ENCODE results near the gene MYO7B.

The MYO7B gene

DNA sequence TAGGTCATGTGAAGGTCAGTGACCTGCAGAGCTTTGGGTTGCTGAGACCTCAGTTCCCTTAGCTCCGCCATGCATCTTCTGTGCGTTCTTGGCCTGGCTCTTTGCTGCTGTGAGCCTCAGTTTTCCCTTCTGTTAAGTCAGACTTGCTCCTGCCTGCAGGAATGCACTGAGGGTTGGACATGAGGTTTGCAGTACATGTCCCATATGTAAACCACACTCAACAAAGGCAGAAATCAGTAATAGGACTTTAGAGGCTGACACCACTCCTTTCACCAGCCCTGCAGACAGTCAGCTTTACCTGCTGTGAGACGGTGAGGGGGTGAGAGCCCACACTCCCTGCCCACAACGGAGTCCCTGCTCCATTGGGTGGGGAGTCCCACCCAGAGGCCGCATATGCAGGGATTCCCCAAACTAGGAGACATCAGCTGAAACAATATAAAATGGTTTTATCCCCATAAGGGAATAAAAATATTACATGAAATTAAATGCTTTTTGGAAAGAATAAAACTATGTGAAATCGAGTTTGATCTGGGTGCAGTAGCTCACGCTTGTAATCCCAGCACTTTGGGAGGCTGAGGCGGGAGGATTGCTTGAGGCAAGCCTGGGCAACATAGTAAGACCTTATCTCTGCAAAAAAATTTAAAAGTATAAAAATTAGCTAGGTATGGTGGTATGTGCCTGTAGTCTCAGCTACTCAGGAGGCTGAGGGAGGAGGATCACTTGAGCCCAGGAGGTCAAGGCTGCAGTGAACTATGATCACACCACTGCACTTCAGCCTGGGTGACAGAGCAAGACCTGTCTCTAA lies 55.1 kb downstream of the MYO7B start:
- no peak for DNase-seq

DNA sequence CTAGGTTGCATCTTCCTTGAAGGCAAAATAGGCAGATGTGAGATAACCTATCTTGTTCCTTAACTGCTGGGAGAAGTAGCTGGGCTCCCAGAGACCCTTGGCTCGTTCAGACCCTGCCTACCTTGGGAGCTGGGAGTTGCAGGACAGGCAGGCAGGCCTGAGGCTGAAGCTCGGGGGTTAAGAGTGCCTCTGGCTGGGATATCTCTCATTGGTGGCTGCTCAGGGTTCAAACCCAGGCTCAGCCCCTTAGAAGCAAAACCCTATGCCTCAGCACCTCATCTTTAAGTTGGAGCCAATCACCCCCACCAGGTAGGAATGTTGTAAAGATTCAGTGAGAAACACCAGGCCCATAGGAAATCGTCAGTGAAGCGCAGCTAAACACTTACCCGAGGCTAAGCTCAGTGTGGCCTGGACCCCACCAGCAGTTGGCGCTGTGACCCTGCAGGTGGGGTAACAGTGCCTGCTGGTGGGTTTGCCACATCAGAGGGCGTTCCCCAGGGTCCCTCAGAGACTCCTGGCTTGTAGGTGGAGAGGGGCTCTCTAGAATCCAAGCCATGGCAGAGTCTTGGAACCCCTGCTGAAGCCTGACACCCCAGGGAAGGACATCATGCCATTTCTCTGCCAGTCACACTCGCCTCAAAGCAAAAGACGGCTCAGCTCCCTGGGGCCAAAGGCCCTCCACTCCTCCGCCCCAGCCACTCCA lies 55.9 kb downstream of the MYO7B start:
- DNase-seq: peak; percentile 63

DNA sequence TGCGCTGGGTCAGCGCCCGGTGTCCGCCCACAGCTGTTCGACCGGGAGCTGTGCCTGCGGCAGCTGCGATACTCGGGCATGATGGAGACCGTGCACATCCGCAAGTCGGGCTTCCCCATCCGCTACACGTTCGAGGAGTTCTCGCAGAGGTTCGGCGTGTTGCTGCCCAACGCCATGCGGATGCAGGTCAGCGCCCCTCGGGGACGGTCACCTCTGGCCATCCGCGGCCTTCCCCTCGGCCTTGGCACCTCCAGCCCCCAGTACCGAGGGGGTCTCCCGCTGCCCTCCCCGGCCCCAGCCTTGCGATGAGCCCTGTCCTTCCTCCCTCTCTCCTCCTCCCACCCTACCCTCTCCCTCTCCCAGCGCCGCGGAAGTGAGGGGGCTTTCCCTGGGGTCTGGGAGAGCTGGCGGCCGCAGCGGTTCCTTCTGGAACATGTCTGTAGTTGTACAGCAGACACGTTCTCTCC lies 57.3 kb downstream of the MYO7B start:
- no peak for DNase-seq

DNA sequence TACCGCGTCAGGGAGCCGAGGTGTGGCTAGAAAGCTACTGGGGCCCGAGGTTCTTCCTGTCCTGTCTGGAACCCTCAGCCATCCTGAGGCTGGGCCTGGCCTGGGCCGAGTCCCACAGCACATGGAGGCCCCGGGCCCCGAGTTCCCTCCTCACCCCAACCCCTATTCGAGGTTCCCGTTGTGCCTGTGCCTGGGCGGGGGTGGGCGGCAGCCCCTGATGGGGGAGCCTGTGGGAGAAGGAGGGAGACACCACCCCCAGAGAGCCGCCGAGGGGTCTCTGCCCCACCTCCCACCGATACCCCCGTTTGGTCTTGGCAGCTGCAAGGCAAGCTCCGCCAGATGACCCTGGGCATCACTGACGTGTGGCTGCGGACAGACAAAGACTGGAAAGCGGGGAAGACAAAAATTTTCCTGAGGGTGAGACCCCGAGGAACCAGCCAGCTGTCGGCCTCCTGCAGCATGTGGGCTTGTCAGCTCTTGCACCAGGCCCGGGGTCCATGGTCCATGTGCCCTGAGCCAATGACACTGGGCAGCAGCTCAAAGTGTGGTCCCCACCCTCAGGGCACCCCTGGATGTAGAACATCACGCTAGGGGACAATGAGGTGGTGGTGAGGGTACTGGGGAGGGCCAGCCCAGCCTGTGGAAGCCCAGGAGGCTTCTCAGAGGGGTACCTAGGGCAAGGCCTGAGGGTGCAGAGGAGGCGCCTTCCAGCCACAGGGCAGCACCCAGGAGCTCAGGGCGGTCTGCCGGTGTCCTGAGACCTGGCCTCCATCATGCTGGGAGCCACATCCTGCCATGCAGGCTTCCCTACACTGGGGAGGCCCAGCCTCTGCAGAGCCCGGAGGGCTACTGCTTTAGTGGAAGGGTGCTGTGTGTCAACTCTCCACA lies 58.0 kb downstream of the MYO7B start:
- DNase-seq: no peak

DNA sequence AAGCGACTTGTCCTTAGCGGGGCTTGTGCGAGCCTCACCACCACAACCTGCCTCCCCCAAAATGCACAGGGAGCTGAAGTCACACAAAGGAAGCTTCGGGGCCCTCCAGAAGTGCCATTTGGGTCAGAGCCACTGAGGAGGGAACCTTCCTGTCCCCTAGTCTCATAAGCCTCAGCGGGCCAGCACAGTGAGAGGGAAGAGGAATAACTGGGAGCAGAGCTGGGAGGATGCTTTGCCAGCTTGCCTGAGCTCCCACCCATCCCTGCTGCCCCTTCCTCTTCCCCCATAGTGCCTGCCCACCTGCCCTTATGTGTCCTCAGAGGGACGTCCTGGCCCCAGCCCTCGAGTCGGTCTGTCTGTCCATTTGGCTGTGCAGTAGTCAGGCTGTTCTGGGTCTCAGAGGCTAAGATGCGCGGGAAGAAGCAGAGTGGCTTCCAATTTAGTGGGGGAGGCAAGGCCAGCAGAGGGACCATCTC lies 58.7 kb downstream of the MYO7B start:
- DNase-seq: no peak

DNA sequence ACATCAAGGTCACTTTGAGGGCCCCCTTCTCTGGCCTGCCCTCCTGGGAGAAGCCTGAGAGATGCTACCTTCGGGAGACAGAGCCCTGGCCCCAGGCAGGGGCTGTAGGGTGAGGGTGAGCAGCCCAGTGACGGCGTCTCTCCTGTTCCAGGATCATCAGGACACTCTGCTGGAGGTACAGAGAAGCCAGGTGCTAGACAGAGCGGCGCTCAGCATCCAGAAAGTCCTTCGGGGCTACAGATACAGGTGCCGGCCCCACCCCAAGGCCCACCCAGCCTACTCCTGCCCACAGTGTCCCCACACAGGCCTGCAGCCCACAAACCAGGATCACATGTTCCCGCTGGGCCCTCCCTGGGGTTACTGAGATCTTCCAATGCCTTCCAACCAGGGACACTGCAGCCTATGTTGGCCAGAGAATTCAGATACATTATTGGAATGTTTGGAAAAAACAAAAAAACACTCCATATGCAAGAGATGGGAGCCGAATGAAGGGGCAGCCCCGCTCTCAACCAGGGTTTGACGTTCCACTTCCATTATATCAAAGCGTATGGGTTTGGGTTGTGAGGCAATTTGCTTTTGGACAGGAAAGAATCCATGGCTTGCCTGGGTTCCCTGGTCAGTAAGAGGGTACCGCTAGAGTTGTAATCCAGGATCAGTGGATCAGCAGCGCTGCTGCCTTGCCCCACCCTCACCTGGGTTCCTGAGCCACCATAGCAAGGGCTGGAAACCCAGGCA lies 61.0 kb downstream of the MYO7B start:
- no peak for DNase-seq

DNA sequence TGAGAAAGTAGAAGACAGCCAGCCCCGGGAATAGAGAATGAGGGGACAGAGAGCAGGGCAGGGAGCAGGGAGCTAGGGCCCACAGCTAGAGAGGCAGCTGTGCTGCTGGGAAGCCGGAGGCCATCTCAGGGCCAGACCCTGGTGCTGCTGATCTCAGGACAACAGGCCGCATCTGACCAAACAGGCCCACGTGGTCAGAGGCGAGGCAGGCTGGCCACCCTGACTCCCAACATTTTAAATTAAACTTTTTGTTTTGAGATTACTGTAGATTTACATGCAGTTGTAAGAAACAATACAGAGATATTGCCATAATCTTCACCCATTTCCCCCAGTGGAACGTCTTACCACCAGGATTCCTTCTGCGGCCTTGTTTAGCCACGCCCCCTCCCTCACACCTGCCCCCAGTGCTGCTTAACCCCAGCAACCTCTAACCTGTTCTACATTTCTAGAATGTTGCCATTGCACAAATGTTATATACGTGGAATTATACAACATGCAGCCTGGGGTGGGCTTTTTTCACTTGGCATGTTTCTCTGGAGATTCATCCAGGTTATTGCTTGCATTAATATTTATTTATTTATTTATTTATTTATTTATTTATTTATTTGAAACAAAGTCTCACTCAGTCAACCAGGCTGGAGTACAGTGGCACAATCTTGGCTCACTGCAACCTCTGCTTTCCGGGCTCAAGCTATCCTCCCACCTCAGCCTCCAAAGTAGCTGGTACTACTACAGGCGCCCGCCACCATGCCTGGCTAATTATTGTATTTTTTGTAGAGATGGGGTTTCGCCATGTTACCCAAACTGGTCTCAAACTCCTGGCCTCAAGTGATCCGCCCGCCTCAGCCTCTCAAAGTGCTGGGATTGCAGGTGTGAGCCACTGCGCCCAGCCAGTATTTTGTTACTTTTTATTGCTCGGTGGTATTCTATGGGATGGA lies 61.8 kb downstream of the MYO7B start:
- DNase-seq: no peak

DNA sequence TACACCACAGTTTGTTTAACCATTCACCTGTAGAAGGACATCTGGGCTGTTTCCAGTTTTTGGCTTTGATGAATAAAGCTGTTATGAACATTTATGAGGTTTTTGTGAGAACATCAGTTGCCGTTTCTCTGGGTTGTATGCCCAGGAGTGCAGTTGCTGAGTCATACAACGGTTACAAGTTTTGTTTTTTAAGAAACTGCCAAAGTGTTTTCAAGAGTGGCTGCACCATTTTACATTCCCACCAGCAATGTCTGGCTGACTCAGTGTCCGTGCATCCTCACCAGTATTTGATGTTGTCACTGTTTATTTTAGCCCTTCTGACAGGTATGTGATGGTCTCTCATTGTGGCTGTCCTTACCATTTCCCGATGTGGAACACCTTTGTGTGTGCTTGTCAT lies 62.5 kb downstream of the MYO7B start:
- peak; percentile 77 for DNase-seq

DNA sequence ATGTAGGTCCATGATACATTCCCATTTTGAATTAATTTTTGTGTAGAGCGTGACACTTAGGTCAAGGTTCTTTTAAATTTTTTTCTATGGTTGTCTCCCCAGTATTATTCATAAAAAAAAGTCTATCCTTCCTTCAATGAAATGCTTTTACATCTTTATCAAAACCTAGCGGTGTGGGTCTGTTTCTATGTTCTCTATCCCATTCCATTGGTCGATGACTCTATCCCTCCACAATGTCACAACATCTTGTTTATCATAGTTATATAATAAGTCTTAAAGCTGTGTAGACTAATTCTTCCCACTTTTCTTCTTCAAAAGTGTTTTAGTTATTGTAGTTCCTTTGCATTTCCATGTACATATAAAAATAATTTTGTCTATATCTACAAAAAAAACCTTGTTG lies 63.2 kb downstream of the MYO7B start:
- peak; percentile 64 for DNase-seq

DNA sequence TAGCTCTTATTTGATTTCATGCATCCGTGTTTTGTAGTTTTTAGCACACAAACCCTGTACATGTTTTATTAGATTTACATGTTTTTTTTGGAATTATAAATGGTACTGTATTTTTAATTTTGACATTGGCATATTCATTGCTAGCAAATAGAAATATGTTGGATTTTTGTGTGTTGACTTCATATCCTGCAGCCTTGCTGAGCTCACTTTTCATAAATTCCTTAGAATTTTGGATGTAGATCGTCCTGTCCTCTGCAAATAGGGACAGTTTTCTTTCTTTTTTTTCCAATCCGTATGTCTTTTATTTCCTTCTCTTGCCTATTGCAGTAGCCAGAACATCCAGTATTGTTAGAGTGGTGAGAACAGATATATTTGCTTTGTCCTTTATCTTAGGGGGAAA lies 63.7 kb downstream of the MYO7B start:
- peak; percentile 67 for DNase-seq

DNA sequence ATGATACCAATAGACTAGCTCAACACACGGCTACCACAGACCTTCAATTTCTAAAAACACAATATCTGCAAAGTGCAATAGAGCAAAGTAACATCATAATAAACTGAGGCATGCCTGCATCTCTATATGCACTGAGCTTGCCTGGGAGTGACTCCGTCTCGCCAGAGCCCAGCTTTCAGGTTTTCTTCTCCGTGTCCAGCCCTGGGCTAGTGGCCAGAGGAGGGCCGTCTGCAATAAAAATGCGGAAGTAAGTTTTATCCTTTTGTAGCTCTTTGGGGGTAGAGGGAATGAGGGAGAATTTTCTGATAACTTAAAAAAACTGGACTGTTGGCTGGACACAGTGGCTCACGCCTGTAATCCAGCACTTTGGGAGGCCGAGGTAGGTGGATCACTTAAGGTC lies 69.5 kb downstream of the MYO7B start:
- no peak for DNase-seq

DNA sequence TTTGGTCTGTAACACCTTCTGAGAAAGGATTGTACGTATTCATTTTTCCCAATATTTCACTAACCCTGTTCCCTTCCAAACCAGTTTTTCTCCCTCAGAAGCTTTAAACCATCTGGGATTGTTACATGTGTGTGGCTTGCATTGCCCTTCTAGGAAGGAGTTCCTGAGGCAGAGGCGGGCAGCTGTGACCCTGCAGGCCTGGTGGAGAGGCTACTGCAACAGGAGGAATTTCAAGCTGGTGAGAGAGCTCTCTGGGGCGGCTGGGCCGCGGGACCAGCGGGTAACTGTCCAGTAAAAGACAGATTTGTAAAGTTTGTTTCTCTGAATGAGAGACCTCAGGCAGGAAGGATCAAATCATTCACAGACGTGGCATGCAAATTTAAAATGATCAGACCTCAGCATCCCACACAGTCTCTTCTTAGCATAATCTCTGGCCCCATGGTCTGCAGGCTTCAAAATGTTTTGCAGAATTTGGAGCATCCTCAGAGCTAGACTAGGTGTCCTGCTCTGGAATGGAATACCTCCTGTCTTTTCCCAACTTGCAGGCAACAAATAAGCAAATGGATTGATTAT lies 70.3 kb downstream of the MYO7B start:
- DNase-seq: no peak

DNA sequence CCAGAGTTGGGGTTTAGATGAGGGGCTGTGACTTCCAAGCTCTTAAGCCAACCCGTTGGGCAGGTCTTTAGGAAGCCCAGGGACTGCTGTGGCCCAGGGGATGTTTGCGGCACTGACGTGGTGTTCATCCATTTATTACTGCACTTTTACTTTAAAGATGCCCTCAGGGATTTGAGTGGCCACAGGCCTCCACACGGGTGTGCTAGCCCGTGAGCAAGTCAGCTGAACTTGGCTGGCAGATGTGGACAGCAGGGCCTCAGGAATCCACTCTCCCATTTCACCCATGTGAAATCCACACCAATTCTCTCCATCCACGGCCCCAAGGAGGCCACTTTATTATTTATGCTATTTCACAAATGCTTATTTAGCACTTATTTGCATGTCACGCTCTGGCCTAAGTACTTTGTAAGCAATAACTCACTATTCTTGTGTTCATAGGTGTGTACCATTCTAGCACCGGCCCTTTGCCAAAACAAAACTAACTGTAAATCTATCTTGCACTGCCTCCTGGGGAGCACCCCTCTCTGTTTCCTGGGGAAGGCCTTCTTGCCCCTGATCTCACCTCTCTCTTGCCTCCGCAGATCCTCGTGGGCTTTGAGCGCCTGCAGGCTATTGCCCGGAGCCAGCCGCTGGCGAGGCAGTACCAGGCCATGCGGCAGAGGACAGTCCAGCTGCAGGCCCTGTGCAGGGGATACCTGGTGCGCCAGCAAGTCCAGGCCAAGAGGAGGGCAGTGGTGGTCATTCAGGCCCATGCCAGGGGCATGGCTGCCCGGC lies 71.3 kb downstream of the MYO7B start:
- DNase-seq: no peak

DNA sequence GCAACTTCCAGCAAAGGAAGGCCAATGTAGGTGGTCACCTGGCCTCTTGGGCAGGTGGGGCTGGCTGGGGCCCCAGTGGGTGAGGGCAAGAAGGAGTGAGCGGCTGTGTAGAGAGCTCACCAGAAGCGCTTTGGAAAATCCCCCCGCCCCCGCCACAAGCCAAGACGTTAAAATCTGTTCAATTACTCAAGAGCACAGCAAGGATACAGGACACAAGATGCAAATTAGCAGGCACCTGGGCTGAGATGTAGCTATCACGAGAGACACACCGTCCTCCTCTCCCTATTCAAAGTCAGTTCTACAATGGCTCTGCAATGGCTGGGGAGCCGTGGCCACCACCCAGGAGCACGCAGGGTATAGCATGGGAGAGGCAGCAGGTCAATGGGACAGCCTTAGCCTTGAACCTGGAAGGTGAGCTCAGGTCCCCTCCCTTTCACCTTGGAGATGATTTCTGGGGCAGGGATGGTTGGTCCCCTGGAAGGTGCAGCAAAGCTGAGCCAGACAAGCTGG lies 72.0 kb downstream of the MYO7B start:
- DNase-seq: no peak

DNA sequence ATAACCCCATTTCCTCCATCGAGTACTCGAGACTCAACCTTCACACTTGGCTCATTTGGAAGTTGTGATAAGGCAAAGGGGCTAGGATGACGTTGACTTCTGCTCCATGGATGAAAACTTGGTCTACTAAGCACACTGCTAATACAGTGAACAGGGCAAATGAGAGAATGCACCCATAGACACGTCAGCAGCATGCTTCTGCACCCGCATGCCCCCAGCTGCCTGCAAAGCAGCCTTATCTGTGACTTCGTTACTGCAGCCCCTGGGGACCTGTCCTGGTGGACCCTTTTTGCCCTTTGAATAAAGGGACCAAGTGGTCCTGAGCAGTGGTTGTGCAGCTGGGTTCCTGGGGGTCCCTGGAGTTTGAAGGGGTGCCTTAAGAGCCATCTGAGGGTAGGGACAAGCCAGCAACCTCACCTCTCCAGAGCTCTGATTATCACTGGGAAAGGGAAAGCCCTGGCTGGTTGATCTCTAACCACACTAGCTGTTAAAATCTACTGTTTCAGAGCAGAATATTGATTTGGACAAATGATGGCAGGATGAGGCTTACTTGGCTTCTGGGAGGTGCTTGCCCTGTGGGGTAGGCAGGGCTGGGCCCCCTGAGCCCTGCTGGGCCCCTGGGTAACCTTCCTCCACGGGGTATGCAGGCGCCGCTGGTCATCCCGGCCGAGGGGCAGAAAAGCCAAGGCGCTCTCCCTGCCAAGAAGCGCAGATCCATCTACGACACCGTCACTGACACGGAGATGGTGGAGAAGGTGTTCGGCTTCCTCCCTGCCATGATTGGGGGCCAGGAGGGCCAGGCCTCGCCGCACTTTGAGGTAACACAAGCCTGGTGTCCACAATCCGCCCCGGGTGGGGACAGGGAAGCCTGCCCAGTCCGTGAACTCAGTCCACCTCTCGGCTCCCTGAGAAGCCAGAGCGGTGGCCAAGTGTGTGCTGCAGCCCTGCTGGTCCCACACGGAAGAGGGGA lies 72.9 kb downstream of the MYO7B start:
- no peak for DNase-seq

DNA sequence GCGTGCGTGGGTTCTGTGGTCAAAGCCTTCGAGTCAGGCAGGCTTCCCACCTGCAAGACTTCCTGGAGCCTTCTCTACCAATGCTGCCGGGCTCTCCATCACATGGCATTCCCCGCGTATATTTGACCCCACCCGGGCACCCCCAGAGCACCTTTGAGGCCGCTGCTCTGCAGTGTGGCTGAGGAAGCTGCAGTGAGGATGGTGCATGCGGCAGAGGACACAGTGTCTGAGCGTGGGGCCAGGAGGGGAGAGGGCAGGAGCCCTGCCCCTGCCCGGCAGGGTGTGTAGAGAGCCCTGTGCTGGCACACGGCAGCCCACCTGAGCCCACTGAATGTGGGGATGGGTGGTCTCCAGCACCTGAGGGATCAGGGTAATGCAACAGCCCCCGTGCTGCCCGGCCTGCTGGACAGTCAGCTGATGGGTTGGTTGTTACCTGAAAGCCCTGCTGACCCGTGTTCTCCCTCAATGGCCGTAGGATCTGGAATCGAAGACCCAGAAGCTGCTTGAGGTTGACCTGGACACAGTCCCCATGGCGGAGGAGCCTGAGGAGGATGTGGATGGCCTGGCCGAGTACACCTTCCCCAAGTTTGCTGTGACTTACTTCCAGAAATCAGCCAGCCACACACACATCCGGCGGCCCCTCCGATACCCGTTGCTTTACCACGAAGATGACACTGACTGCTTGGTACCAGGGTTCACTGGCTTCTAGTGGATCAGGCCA lies 73.7 kb downstream of the MYO7B start:
- no peak for DNase-seq

DNA sequence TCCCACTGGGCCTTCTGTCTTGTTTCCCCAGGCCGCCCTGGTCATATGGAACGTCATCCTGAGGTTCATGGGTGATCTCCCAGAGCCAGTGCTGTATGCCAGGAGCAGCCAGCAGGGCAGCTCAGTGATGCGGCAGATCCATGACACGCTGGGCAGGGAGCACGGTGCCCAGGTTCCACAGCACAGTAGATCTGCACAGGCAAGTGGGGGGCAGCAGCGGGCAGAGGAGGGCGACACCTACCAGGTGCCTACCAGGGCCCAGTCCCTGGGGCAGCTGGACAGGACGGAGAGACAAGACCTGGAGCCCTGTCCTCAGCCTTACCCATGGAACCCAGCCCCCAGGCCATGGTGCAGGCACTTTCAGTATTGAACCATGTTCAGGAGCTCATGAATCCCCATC lies 74.3 kb downstream of the MYO7B start:
- no peak for DNase-seq

DNA sequence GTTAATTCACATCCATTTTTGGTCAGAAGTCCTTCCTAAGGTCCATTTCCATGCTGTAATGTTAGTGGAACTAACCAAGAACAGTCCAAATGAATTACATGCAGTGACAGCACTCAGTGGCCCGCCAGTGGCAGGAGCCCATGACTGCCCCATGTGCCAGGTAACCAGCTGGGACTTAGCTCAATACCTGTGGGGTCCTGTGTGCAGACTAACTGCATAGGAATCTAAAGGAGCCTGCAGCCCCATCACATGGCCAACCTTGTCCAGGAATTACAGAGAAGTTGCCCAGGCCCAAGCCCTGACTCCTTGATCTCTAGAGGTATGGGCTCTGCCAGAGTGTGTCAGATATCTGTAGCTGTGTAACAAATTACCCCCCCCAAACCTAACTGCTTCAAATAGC lies 75.1 kb downstream of the MYO7B start:
- DNase-seq: no peak
